ENCODE results near the gene ASTN2.
"Not testable (repeated sequence)": the region's sequence is repeated elsewhere in the genome, so short reads cannot be mapped to it uniquely, and the experiment has no call there.

The ASTN2 gene

GRCh38 chr9:116467740-116468351, 947.0 kb downstream of the ASTN2 start:
- no peak for DNase-seq

GRCh38 chr9:116466271-116467235, 948.3 kb downstream of the ASTN2 start:
- no peak for DNase-seq

GRCh38 chr9:116465576-116466270, 949.1 kb downstream of the ASTN2 start:
- no peak for DNase-seq

GRCh38 chr9:116464987-116465571, 949.8 kb downstream of the ASTN2 start:
- no peak for DNase-seq

GRCh38 chr9:116464423-116464822, 950.4 kb downstream of the ASTN2 start:
- no peak for DNase-seq

- DNase-seq = no peak
Measured at GRCh38 chr9:116461632-116462031, 953.2 kb downstream of the ASTN2 start.

- DNase-seq = no peak
Measured at GRCh38 chr9:116460026-116460425, 954.8 kb downstream of the ASTN2 start.

- no peak for DNase-seq
Measured at GRCh38 chr9:116459576-116459975, 955.3 kb downstream of the ASTN2 start.

GRCh38 chr9:116456490-116457088, 958.3 kb downstream of the ASTN2 start:
- no peak for DNase-seq

GRCh38 chr9:116454539-116454938, 960.3 kb downstream of the ASTN2 start:
- not testable (repeated sequence) for DNase-seq

GRCh38 chr9:116453785-116454184, 961.1 kb downstream of the ASTN2 start:
- no peak for DNase-seq

- DNase-seq = no peak
Measured at GRCh38 chr9:116452634-116453033, 962.2 kb downstream of the ASTN2 start.

- DNase-seq = no peak
Measured at GRCh38 chr9:116452227-116452626, 962.6 kb downstream of the ASTN2 start.

GRCh38 chr9:116451500-116452115, 963.2 kb downstream of the ASTN2 start:
- no peak for DNase-seq

- no peak for DNase-seq
Measured at GRCh38 chr9:116450378-116451139, 964.3 kb downstream of the ASTN2 start.

- no peak for DNase-seq
Measured at GRCh38 chr9:116449949-116450348, 964.9 kb downstream of the ASTN2 start.

GRCh38 chr9:116448431-116448830, 966.4 kb downstream of the ASTN2 start:
- no peak for DNase-seq

GRCh38 chr9:116447934-116448333, 966.9 kb downstream of the ASTN2 start:
- no peak for DNase-seq

GRCh38 chr9:116442528-116442927, 972.3 kb downstream of the ASTN2 start:
- DNase-seq = no peak

GRCh38 chr9:116437411-116438370, 977.2 kb downstream of the ASTN2 start:
- DNase-seq = no peak
